CD4-positive, CD25-positive, alpha-beta regulatory T cell (primary cell): ENCODE measurements around the gene PTPRE. TPM values are rescaled to one million over a fixed set of nuclear protein-coding genes. Genes with fewer than 3 reads are reported as not detected.
A peak's percentile ranks its signal among the peaks of the same experiment; 100 is the strongest.

Experiments
- ATAC-seq, 2 donors: fragments of 150-1000 bp; cut with Tn5 transposase; one replicate each; pipeline ENCODE4 v1.10.0; 2021; ENCODE audit warnings: low read depth in 2 of 2, moderate number of reproducible peaks in 2 of 2, moderate library complexity in 1 of 2
- DNase-seq, 3 donors: peaks; one replicate each; pipeline versions ENCODE4 v3.0.0 to v3.0.0-alpha.2; 2012 to 2022; ENCODE audit warnings: mixed read lengths in 1 of 3
- H3K27ac ChIP-seq: one replicate; pipeline ENCODE4 v1.7.0; 2013; ENCODE audit warnings: mild to moderate bottlenecking, low read length; ENCODE audit not compliant: insufficient read depth, poor library complexity, severe bottlenecking
- H3K27me3 ChIP-seq: one replicate; pipeline ENCODE4 v1.7.0; 2013; ENCODE audit warnings: low read length; ENCODE audit not compliant: control insufficient read depth, insufficient read depth
- H3K36me3 ChIP-seq: one replicate; pipeline ENCODE4 v1.7.0; 2013; ENCODE audit warnings: mild to moderate bottlenecking, low read length, moderate library complexity; ENCODE audit not compliant: control insufficient read depth, insufficient read depth
- H3K4me1 ChIP-seq: 2 replicates; pipeline ENCODE4 v1.7.0; 2013; ENCODE audit warnings: mild to moderate bottlenecking, low read length; ENCODE audit not compliant: insufficient read depth, control insufficient read depth, poor library complexity, severe bottlenecking
- H3K4me3 ChIP-seq: one replicate; pipeline ENCODE4 v1.7.0; 2013; ENCODE audit warnings: low read depth, mild to moderate bottlenecking, low read length, moderate library complexity
- H3K9me3 ChIP-seq, 2 experiments: 1 replicate in 1 of 2; 2 replicates in 1 of 2; pipeline ENCODE4 v1.7.0; 2013; ENCODE audit warnings: low read length in 2 of 2, mild to moderate bottlenecking in 1 of 2, moderate library complexity in 1 of 2; ENCODE audit not compliant: control insufficient read depth in 2 of 2
- H3K27ac Mint-ChIP-seq, 3 donors: one replicate each; pipeline ENCODE4 v1.8.0; 2020 to 2022; ENCODE audit warnings: mild to moderate bottlenecking in 3 of 3, mixed read lengths in 3 of 3, moderate library complexity in 2 of 3
- H3K27me3 Mint-ChIP-seq: one replicate; pipeline ENCODE4 v1.8.0; 2022; ENCODE audit warnings: mild to moderate bottlenecking, mixed read lengths
- H3K36me3 Mint-ChIP-seq: one replicate; pipeline ENCODE4 v1.8.0; 2020; ENCODE audit warnings: mixed read lengths
- H3K4me1 Mint-ChIP-seq, 4 donors: one replicate each; pipeline ENCODE4 v1.8.0; 2020 to 2022; ENCODE audit warnings: mixed read lengths in 4 of 4, mild to moderate bottlenecking in 1 of 4
- H3K4me3 Mint-ChIP-seq, 4 donors: one replicate each; pipeline ENCODE4 v1.8.0; 2020 to 2022; ENCODE audit warnings: mild to moderate bottlenecking in 4 of 4, mixed read lengths in 4 of 4, moderate library complexity in 3 of 4
- H3K9me3 Mint-ChIP-seq, 7 donors: one replicate each; pipeline ENCODE4 v1.8.0; 2020 to 2022; ENCODE audit warnings: mixed read lengths in 7 of 7, mild to moderate bottlenecking in 3 of 7, moderate library complexity in 2 of 7
- polyA plus RNA-seq, 4 donors: library from polyadenylated mRNA; unstranded; fragments of 300-500 nt; fragmentation: Illumina TruSeq; gene quantifications; one replicate each; pipeline ENCODE4 v1.2.3, GENCODE V29; 2021
- total RNA-seq: library from RNA; stranded (reverse); gene quantifications from one replicate; pipeline ENCODE4 v1.2.3, GENCODE V29; 2022

Gene PTPRE
- total and polyA plus RNA-seq, 5 donors from 2014 or later, result 10.0 to 63.9 (median 13.7) TPM

- no peaks in the 10 kb centered on the region for H3K9me3 ChIP-seq
- no peaks in the 10 kb centered on the region for H3K9me3 Mint-ChIP-seq
- H3K4me3 Mint-ChIP-seq, result no peak overlapping the region
- peaks cover 5% of the 10 kb centered on the region for H3K27me3 ChIP-seq
- no peaks in the 10 kb centered on the region for H3K4me1 Mint-ChIP-seq
- H3K27ac Mint-ChIP-seq, result no peak overlapping the region
- H3K36me3 Mint-ChIP-seq, result no peaks in the 10 kb centered on the region
- no peaks in the 10 kb centered on the region for H3K36me3 ChIP-seq
- ATAC-seq (no peak), DNase-seq (no peak)
- no peak overlapping the region for H3K4me3 ChIP-seq
- no peaks in the 10 kb centered on the region for H3K4me1 ChIP-seq
- H3K27me3 Mint-ChIP-seq, result peaks cover 29% of the 10 kb centered on the region
- H3K27ac ChIP-seq, result no peak overlapping the region
Measured at GRCh38 chr10:128001849-128002248, 94.9 kb downstream of the PTPRE start.

DNA sequence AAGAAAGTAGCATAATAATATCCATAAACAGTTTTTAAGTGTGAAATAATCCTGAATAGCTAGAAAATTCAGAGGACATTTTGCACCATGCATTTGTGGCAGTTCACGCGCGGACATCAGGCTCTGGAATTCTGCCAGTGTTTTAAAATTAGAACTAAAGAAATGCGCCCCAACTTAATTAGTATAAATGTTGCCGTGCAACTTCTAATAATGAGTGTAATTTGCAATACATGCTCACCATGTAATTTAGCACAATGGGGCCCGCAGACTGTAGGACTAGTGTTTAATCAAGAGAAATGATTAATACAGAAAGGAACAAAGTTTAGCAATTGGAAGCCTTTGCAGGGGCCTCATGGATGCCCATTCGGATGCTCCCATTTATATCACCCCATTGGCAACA lies 96.6 kb downstream of the PTPRE start:
- Mint-ChIP-seq H3K4me3 (no peak overlapping the region), H3K27me3 (peaks cover 22% of the 10 kb centered on the region), H3K36me3 (no peaks in the 10 kb centered on the region), H3K4me1 (no peaks in the 10 kb centered on the region), H3K9me3 (no peaks in the 10 kb centered on the region), H3K27ac (no peak overlapping the region)
- no peak for DNase-seq
- no peak for ATAC-seq
- no peaks in the 10 kb centered on the region for H3K4me1 ChIP-seq
- H3K27ac ChIP-seq, result no peak overlapping the region
- H3K9me3 ChIP-seq, result no peaks in the 10 kb centered on the region
- H3K36me3 ChIP-seq, result no peaks in the 10 kb centered on the region
- H3K4me3 ChIP-seq, result no peak overlapping the region
- H3K27me3 ChIP-seq, result peaks cover 5% of the 10 kb centered on the region

GRCh38 chr10:128005858-128006257 lies 99.0 kb downstream of the PTPRE start:
- no peak for ATAC-seq
- Mint-ChIP-seq H3K4me1 (no peaks in the 10 kb centered on the region), H3K27me3 (peaks cover 14% of the 10 kb centered on the region)

DNA sequence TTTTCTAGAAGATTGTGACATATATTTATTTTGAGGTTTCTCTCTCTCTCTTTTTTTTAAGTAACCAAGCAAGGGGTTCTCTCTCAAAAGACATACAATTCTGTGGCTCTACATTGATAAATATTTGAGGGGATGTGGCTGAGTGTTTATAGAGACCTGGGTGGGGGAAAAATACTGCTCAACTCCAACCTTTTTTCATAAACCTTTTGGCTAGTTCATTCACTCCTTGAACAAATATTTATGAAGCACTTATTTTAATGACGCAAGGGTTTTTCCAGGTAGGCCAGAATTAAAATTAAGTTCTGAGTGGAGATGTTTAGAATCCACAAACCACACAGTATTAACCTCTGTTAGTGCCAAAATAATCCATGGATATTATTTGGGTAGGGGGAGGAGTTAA lies 100.2 kb downstream of the PTPRE start:
- Histone ChIP-seq H3K4me3 (no peak overlapping the region), H3K9me3 (no peaks in the 10 kb centered on the region), H3K27ac (no peak overlapping the region), H3K27me3 (peaks cover 5% of the 10 kb centered on the region), H3K4me1 (peaks cover 9% of the 10 kb centered on the region), H3K36me3 (no peaks in the 10 kb centered on the region)
- Mint-ChIP-seq H3K36me3 (no peaks in the 10 kb centered on the region), H3K27me3 (peaks cover 14% of the 10 kb centered on the region), H3K27ac (peak overlapping the region in 1 of 3 donors; percentile 47), H3K4me1 (peaks cover 0 to 9% (median 1%) of the 10 kb centered on the region in 4 donors), H3K9me3 (no peaks in the 10 kb centered on the region), H3K4me3 (no peak overlapping the region)
- no peak for ATAC-seq
- no peak for DNase-seq

More at GRCh38 chr10:128005858-128006257, 99.0 kb downstream of the PTPRE start:
- DNase-seq, result no peak
- Mint-ChIP-seq H3K36me3 (no peaks in the 10 kb centered on the region), H3K9me3 (no peaks in the 10 kb centered on the region), H3K4me3 (no peak overlapping the region), H3K27ac (no peak overlapping the region)
- Histone ChIP-seq H3K27me3 (peaks cover 5% of the 10 kb centered on the region), H3K9me3 (no peaks in the 10 kb centered on the region), H3K27ac (no peak overlapping the region), H3K4me3 (no peak overlapping the region), H3K36me3 (no peaks in the 10 kb centered on the region), H3K4me1 (no peaks in the 10 kb centered on the region)

DNA sequence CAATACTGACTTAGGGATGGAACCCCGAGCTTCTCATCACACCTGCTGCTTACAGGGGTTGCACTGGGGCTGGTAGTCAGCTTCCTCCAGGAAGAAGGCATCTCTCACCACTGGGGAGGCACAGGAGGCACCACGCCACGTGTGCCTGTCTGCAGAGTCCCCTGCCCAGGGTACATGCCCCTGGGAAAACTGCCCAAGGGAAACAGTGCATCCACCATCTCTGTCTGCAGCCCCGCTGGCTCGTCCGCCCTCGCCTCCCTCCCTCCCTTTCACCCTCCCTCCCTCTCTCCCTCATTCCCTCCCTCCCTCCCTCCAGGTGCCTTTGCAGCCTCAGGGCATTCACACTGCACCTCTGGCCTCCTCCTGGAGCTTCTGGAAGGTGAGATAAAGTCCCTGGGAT lies 101.1 kb downstream of the PTPRE start:
- Mint-ChIP-seq H3K4me3 (no peak overlapping the region), H3K27me3 (peaks cover 14% of the 10 kb centered on the region), H3K36me3 (no peaks in the 10 kb centered on the region), H3K27ac (no peak overlapping the region), H3K9me3 (no peaks in the 10 kb centered on the region), H3K4me1 (peaks cover 0 to 12% (median 1%) of the 10 kb centered on the region in 4 donors)
- DNase-seq, result no peak
- no peak overlapping the region for H3K4me3 ChIP-seq
- H3K27ac ChIP-seq, result no peak overlapping the region
- no peak for ATAC-seq
- H3K9me3 ChIP-seq, result no peaks in the 10 kb centered on the region
- no peaks in the 10 kb centered on the region for H3K36me3 ChIP-seq
- peaks cover 9% of the 10 kb centered on the region for H3K4me1 ChIP-seq
- H3K27me3 ChIP-seq, result peaks cover 5% of the 10 kb centered on the region

GRCh38 chr10:128008521-128009250 lies 101.8 kb downstream of the PTPRE start:
- Mint-ChIP-seq H3K4me1 (peaks cover 0 to 12% (median 1%) of the 10 kb centered on the region in 4 donors), H3K27ac (no peak overlapping the region), H3K36me3 (no peaks in the 10 kb centered on the region), H3K27me3 (peaks cover 14% of the 10 kb centered on the region), H3K4me3 (no peak overlapping the region), H3K9me3 (no peaks in the 10 kb centered on the region)
- Histone ChIP-seq H3K4me1 (peaks cover 9% of the 10 kb centered on the region), H3K9me3 (no peaks in the 10 kb centered on the region), H3K27ac (no peak overlapping the region), H3K36me3 (no peaks in the 10 kb centered on the region), H3K4me3 (no peak overlapping the region), H3K27me3 (peaks cover 5% of the 10 kb centered on the region)
- no peak for ATAC-seq
- DNase-seq, result no peak

- Histone ChIP-seq H3K27ac (no peak overlapping the region), H3K9me3 (no peaks in the 10 kb centered on the region), H3K27me3 (peaks cover 3% of the 10 kb centered on the region), H3K4me3 (no peak overlapping the region), H3K4me1 (peaks cover 9% of the 10 kb centered on the region), H3K36me3 (no peaks in the 10 kb centered on the region)
- Mint-ChIP-seq H3K36me3 (no peaks in the 10 kb centered on the region), H3K9me3 (no peaks in the 10 kb centered on the region), H3K27ac (no peak overlapping the region), H3K4me3 (no peak overlapping the region), H3K27me3 (peaks cover 14% of the 10 kb centered on the region), H3K4me1 (peaks cover 0 to 12% (median 1%) of the 10 kb centered on the region in 4 donors)
- ATAC-seq, result no peak
- no peak for DNase-seq
Measured at GRCh38 chr10:128009372-128010126, 102.6 kb downstream of the PTPRE start.
